H1 (cell line): ENCODE results near the gene BTG2. TPM values are rescaled to one million over a fixed set of nuclear protein-coding genes. Genes with fewer than 3 reads are reported as not detected.

Experiments used
- CTCF ChIA-PET: fragments of 300-600 bp; sonication (Branson Sonifier 250); formaldehyde crosslinking; loops from one replicate; lab custom pipeline; 2021; ENCODE audit not compliant: partially characterized antibody; lab: Charles Lee
- POLR2A ChIA-PET: fragments of 300-600 bp; sonication (Branson Sonifier 250); formaldehyde crosslinking; loops from one replicate; lab custom pipeline; 2021; ENCODE audit warnings: inconsistent platforms; ENCODE audit not compliant: partially characterized antibody; lab: Charles Lee
- DNase-seq, 2 experiments: peaks; one replicate each; pipeline versions ENCODE4 v3.0.0 to v3.0.0-alpha.2; 2010 to 2022; ENCODE audit warnings: low spot score in 2 of 2, low read depth in 1 of 2, mixed read lengths in 1 of 2
- FAIRE-seq: peaks from 2 replicates; lab custom pipeline; 2011; peaks lifted over from hg19 to GRCh38; lab: Jason Lieb, UNC
- H2AFZ ChIP-seq: 2 replicates; pipeline ENCODE4 v1.8.1; 2012; ENCODE audit warnings: low read length, inconsistent platforms
- H2AK5ac ChIP-seq: 2 replicates; pipeline ENCODE4 v1.6.1; 2013; ENCODE audit warnings: low read depth, low read length
- H2BK120ac ChIP-seq: replicated peaks from 2 replicates; pipeline ENCODE3; 2013; ENCODE audit warnings: low read depth, low read length, inconsistent platforms
- H2BK12ac ChIP-seq: 2 replicates; pipeline ENCODE4 v1.6.1; 2013; ENCODE audit warnings: low read depth, low read length
- H2BK15ac ChIP-seq: 2 replicates; pipeline ENCODE4 v1.6.1; 2013; ENCODE audit warnings: low read length
- H2BK20ac ChIP-seq: 2 replicates; pipeline ENCODE4 v1.6.1; 2013; ENCODE audit warnings: low read length
- H2BK5ac ChIP-seq: 2 replicates; pipeline ENCODE4 v1.6.1; 2013; ENCODE audit warnings: low read depth, low read length
- H3K14ac ChIP-seq: 2 replicates; pipeline ENCODE4 v1.6.1; 2013; ENCODE audit warnings: inconsistent platforms; ENCODE audit not compliant: insufficient read length
- H3K18ac ChIP-seq: 2 replicates; pipeline ENCODE4 v1.6.1; 2013; ENCODE audit warnings: low read length; ENCODE audit errors: extremely low read depth
- H3K23ac ChIP-seq: 2 replicates; pipeline ENCODE4 v1.6.1; 2013; ENCODE audit warnings: inconsistent platforms; ENCODE audit not compliant: insufficient read length
- H3K23me2 ChIP-seq: 2 replicates; pipeline ENCODE4 v1.6.1; 2013; ENCODE audit warnings: low read depth, low read length
- H3K27ac ChIP-seq: 2 replicates; pipeline ENCODE4 v1.6.1; 2011; ENCODE audit warnings: low read depth, low read length, inconsistent platforms
- H3K27me3 ChIP-seq, 4 experiments: replicated peaks in 1 of 4; 1 replicate in 1 of 4; 2 replicates in 3 of 4; pipeline versions ENCODE4 v1.6.1 to v1.8.1; 2011 to 2013; ENCODE audit warnings: low read length in 3 of 4, mild to moderate bottlenecking in 3 of 4, inconsistent platforms in 2 of 4, mixed read lengths in 2 of 4, moderate library complexity in 1 of 4; ENCODE audit not compliant: control insufficient read depth in 3 of 4, insufficient read depth in 3 of 4; ENCODE audit errors: extremely low read depth in 1 of 4
- H3K36me3 ChIP-seq, 4 experiments: 2 replicates each; pipeline versions ENCODE4 v1.6.1 to v1.8.1; 2011 to 2013; ENCODE audit warnings: mild to moderate bottlenecking in 4 of 4, low read length in 3 of 4, moderate library complexity in 2 of 4, control low read depth in 1 of 4, inconsistent platforms in 1 of 4; ENCODE audit not compliant: insufficient read depth in 4 of 4, control insufficient read depth in 2 of 4
- H3K4ac ChIP-seq: replicated peaks from 2 replicates; pipeline ENCODE3; 2013; ENCODE audit warnings: low read length, low read depth, mixed read lengths, inconsistent platforms; ENCODE audit not compliant: insufficient read length
- H3K4me1 ChIP-seq, 4 experiments: replicated peaks in 1 of 4; 1 replicate in 1 of 4; 2 replicates in 3 of 4; pipeline versions ENCODE4 v1.6.1 to v1.8.1; 2011 to 2013; ENCODE audit warnings: low read length in 3 of 4, inconsistent platforms in 2 of 4, mixed read lengths in 1 of 4; ENCODE audit not compliant: insufficient read depth in 4 of 4, control insufficient read depth in 3 of 4
- H3K4me2 ChIP-seq, 2 experiments: 2 replicates each; pipeline versions ENCODE4 v1.6.1 to v1.8.1; 2011 to 2013; ENCODE audit warnings: low read depth in 2 of 2, low read length in 2 of 2, control low read depth in 1 of 2, inconsistent platforms in 1 of 2, mild to moderate bottlenecking in 1 of 2; ENCODE audit not compliant: insufficient read depth in 1 of 2
- H3K4me3 ChIP-seq, 4 experiments: fragments of 200-600, 300-600 bp in 1 of 4; sonication (generic), shearing (Covaris generic), sonication (Bioruptor Twin) in 1 of 4; 2 replicates each; pipeline versions ENCODE4 v1.5.1 to v1.8.1; 2011 to 2016; ENCODE audit warnings: low read length in 4 of 4, low read depth in 3 of 4, control low read depth in 2 of 4, inconsistent platforms in 2 of 4, mild to moderate bottlenecking in 2 of 4, mixed read lengths in 1 of 4, moderate library complexity in 1 of 4; ENCODE audit not compliant: insufficient read depth in 2 of 4; ENCODE audit errors: extremely low read depth in 1 of 4
- H3K56ac ChIP-seq: replicated peaks from 2 replicates; pipeline ENCODE3; 2013; ENCODE audit warnings: low read depth, mild to moderate bottlenecking, mixed read lengths, low read length, inconsistent platforms; ENCODE audit not compliant: insufficient read length
- H3K79me1 ChIP-seq: 2 replicates; pipeline ENCODE4 v1.6.1; 2013; ENCODE audit warnings: low read depth, low read length, control low read depth
- H3K79me2 ChIP-seq, 2 experiments: 2 replicates each; pipeline versions ENCODE4 v1.6.1 to v1.8.1; 2012 to 2013; ENCODE audit warnings: low read length in 2 of 2, mild to moderate bottlenecking in 2 of 2, inconsistent platforms in 1 of 2; ENCODE audit not compliant: insufficient read depth in 2 of 2, control insufficient read depth in 1 of 2
- H3K9ac ChIP-seq, 4 experiments: replicated peaks in 1 of 4; 1 replicate in 1 of 4; 2 replicates in 3 of 4; pipeline versions ENCODE4 v1.6.1 to v1.8.1; 2011 to 2013; ENCODE audit warnings: low read depth in 3 of 4, low read length in 3 of 4, control low read depth in 2 of 4, mild to moderate bottlenecking in 2 of 4, moderate library complexity in 2 of 4, inconsistent platforms in 1 of 4; ENCODE audit errors: extremely low read depth in 1 of 4
- H3K9me3 ChIP-seq, 2 experiments: 2 replicates each; pipeline versions ENCODE4 v1.6.1 to v1.8.1; 2012 to 2013; ENCODE audit warnings: mild to moderate bottlenecking in 2 of 2, moderate library complexity in 2 of 2, control low read depth in 1 of 2, inconsistent platforms in 1 of 2, low read depth in 1 of 2, low read length in 1 of 2, mixed read lengths in 1 of 2; ENCODE audit not compliant: insufficient read depth in 2 of 2
- H4K20me1 ChIP-seq, 2 experiments: replicated peaks in 1 of 2; 2 replicates each; pipeline versions ENCODE3 to v1.8.1; 2011 to 2013; ENCODE audit warnings: inconsistent platforms in 2 of 2, low read length in 2 of 2, mild to moderate bottlenecking in 1 of 2; ENCODE audit not compliant: insufficient read depth in 2 of 2, control insufficient read depth in 1 of 2
- H4K5ac ChIP-seq: 2 replicates; pipeline ENCODE4 v1.6.1; 2013; ENCODE audit warnings: low read length, low read depth, mixed read lengths, inconsistent platforms; ENCODE audit not compliant: insufficient read length
- H4K8ac ChIP-seq: 2 replicates; pipeline ENCODE4 v1.8.0; 2013; ENCODE audit warnings: mild to moderate bottlenecking, moderate library complexity, low read length, inconsistent platforms; ENCODE audit not compliant: insufficient read depth; ENCODE audit errors: extremely low read depth
- H4K91ac ChIP-seq: replicated peaks from 2 replicates; pipeline ENCODE3; 2013; ENCODE audit warnings: low read length, mixed read lengths, inconsistent platforms; ENCODE audit not compliant: insufficient read length
- CHD1 ChIP-seq: IDR thresholded peaks from 2 replicates; pipeline ENCODE4 v1.6.1; 2012; ENCODE audit warnings: low read depth, low read length, improper control_type of control experiment
- CHD2 ChIP-seq: IDR thresholded peaks from 2 replicates; pipeline ENCODE4 v1.6.1; 2012; ENCODE audit warnings: low read length, improper control_type of control experiment
- EP300 ChIP-seq, 2 experiments: IDR thresholded peaks; 1 replicate in 1 of 2; 2 replicates in 1 of 2; pipeline ENCODE4 v1.6.1; 2011 to 2012; ENCODE audit warnings: low read depth in 2 of 2, low read length in 2 of 2, mild to moderate bottlenecking in 2 of 2, borderline replicate concordance in 1 of 2, inconsistent platforms in 1 of 2, moderate library complexity in 1 of 2
- KDM5A ChIP-seq: fragments of 200-600 bp; IDR thresholded peaks from 2 replicates; pipeline ENCODE4 v1.7.1; 2012; ENCODE audit warnings: mild to moderate bottlenecking, low read length, inconsistent platforms, mixed read lengths
- PHF8 ChIP-seq: fragments of 200-600 bp; sonication (generic); conservative IDR thresholded peaks from 2 replicates; pipeline ENCODE4 v1.7.1; 2012; ENCODE audit warnings: low read depth, mild to moderate bottlenecking, inconsistent platforms, low read length, moderate library complexity
- RNF2 ChIP-seq: fragments of 200-900, 300-1000 bp; sonication (generic); IDR thresholded peaks from 2 replicates; pipeline ENCODE4 v1.7.1; 2016; ENCODE audit warnings: borderline replicate concordance, low read depth, mild to moderate bottlenecking, antibody characterized with exemption, low read length; ENCODE audit not compliant: poor library complexity, severe bottlenecking; ENCODE audit errors: missing control alignments
- SIN3A ChIP-seq, 2 experiments: IDR thresholded peaks in 1 of 2; conservative IDR thresholded peaks in 1 of 2; 2 replicates each; pipeline ENCODE4 v1.6.1; 2011 to 2012; ENCODE audit warnings: low read length in 2 of 2, improper control_type of control experiment in 1 of 2, low read depth in 1 of 2, mild to moderate bottlenecking in 1 of 2
- SIX5 ChIP-seq: IDR thresholded peaks from 2 replicates; pipeline ENCODE4 v1.6.1; 2011; ENCODE audit warnings: mild to moderate bottlenecking, low read depth, low read length
- WGBS, 2 experiments: shearing (Covaris generic) in 1 of 2; methylation state at CpG; one replicate each; pipeline versions ENCODE4 v1.1.6 to v1.1.7; 2013 to 2015; ENCODE audit warnings: low lambda C conversion rate in 2 of 2, mixed read lengths in 2 of 2, inconsistent platforms in 1 of 2, low coverage in 1 of 2, missing lambda C conversion rate in 1 of 2; ENCODE audit not compliant: insufficient replicate concordance in 2 of 2, insufficient coverage in 1 of 2, insufficient read length in 1 of 2; ENCODE audit errors: extremely low coverage in 1 of 2, missing lambda C conversion rate in 1 of 2; 5-methylcytosine and 5-hydroxymethylcytosine counted together
- polyA plus RNA-seq, 7 experiments: library from polyadenylated mRNA; depleted of rRNA in 3 of 7; stranded (reverse) in 5 of 7; unstranded in 2 of 7; fragments of >200 nt in 5 of 7; fragments of 200-250 nt in 2 of 7; gene quantifications; 1 replicate in 5 of 7; 2 replicates in 1 of 7; 4 replicates in 1 of 7; pipeline versions ENCODE4 v1.2.1 to v1.2.3, GENCODE V29; 2011 to 2013; ENCODE audit warnings: missing spikeins in 2 of 7, mixed read lengths in 2 of 7
- total RNA-seq: library from RNA; stranded (reverse); fragmentation: NEBNext Ultra II Directional; extraction: Animal tissue kit (Norgen Biotek cat#: 25700); gene quantifications from 2 replicates; pipeline ENCODE4 v1.2.1, GENCODE V29; 2021
- TF ChIP-seq, protein P1 (sequence below): IDR thresholded peaks from 2 replicates; pipeline ENCODE4 v1.6.1; 2012; ENCODE audit warnings: low read length, inconsistent platforms

BTG2 gene
- total and polyA plus RNA-seq, 2 of the 8 experiments (the other 6 are each of a cell fraction or from before 2014, with no cell fraction given) = 4.8 to 11.0 TPM

DNA sequence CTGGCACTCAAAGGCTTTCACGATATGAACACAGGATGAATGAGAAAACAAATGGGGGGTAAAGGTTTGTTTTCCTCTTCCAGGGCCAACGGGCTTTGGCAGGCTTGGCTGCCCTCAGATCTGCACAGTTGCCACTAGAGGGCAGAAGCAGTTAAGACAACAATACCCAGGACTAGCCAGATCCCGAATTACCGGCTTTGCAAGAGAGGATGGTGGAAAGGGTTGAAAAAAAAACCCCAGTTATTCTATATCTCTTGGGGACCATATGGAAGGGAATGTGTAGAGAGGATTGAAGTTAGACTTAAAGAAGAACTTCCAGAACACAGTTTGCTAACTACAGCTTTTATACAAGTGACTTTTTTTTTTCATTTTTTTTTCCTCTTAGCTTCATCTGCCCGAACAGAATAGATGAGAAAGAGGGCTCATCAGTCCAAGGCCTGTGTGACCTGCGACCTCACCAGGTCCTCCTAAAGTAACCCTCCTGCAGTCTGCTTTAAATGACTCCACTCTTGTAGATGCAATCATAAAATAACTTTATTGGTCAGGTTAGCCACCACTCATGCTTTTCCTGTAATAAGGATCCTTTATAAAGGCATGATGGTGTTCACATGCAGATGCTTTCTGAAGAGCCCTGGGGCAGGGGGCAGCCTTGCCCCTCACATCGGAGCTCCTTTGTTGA, 34.9 kb downstream of the BTG2 start:
- CTCF ChIA-PET = interaction anchor here (0.6 to 24.2 kb wide), 46 partner anchors 8 to 1185 kb away, joined by 3 to 785 read pairs (median 5); partner anchors contain the start of genes FMOD, OPTC and PRELP
- Histone ChIP-seq H2BK120ac (no peak overlapping the region), H3K56ac (no peak overlapping the region), H3K36me3 (no peaks in the 10 kb centered on the region), H3K14ac (no peak overlapping the region), H4K91ac (no peak overlapping the region), H3K4me1 (peaks cover 2 to 4% (median 3%) of the 10 kb centered on the region in 4 experiments; a peak in 5 of 7 replicates), H2BK15ac (no peak overlapping the region), H2BK12ac (0 out of 2 replicates have a peak overlapping the region, but pooled peaks have one; percentile 65), H2AK5ac (no peak overlapping the region), H2AFZ (no peak overlapping the region), H3K79me1 (no peaks in the 10 kb centered on the region), H3K4ac (no peak overlapping the region), H4K5ac (no peak overlapping the region), H4K20me1 (no peaks in the 10 kb centered on the region), H3K27ac (0 out of 2 replicates have a peak overlapping the region, but pooled peaks have one; percentile 13), H3K27me3 (peaks cover 0 to 3% (median 0%) of the 10 kb centered on the region in 4 experiments; a peak in 2 of 7 replicates), H3K79me2 (no peaks in the 10 kb centered on the region), H3K4me2 (no peak overlapping the region), H2BK5ac (no peak overlapping the region), H3K23ac (no peak overlapping the region), H3K23me2 (0 out of 2 replicates have a peak, but pooled peaks cover 2% of the 10 kb centered on the region), H3K18ac (no peak overlapping the region), H4K8ac (no peak overlapping the region), H2BK20ac (0 out of 2 replicates have a peak overlapping the region, but pooled peaks have one; percentile 5), H3K4me3 (no peak overlapping the region), H3K9ac (no peak overlapping the region), H3K9me3 (no peaks in the 10 kb centered on the region; a peak in 1 of 4 replicates)
- WGBS, 2 experiments = 31% methylated on average over 7 of the region's 7 CpGs; no CpG with 5 or more reads in 1 of the 2 experiments
- FAIRE-seq (peak; percentile 87), DNase-seq (no peak)
- POLR2A ChIA-PET = interaction anchor here (0.7 to 1.4 kb wide), 2 partner anchors 148 to 229 kb away, joined by 4 read pairs; no protein-coding TSS in a partner anchor
- TF ChIP-seq PHF8 (no peak), SIN3A (conservative IDR thresholded peaks at IDR 0.05 in 1 of 2, IDR thresholded peaks at IDR 0.05 in 1 of 2; ENCODE audit: low read depth in 1 of 2, low read length in 2 of 2) (0 out of 4 replicates have a peak, but pooled peaks of 1 of the 2 experiments have one; percentile 42), RNF2 (no peak), KDM5A (no peak), EP300 (IDR thresholded peaks at IDR 0.05; ENCODE audit: borderline replicate concordance in 1 of 2, low read depth in 2 of 2, low read length in 2 of 2) (no peak), CHD2 (no peak), CHD1 (no peak), SIX5 (no peak)
- TF ChIP-seq, protein P1, sequence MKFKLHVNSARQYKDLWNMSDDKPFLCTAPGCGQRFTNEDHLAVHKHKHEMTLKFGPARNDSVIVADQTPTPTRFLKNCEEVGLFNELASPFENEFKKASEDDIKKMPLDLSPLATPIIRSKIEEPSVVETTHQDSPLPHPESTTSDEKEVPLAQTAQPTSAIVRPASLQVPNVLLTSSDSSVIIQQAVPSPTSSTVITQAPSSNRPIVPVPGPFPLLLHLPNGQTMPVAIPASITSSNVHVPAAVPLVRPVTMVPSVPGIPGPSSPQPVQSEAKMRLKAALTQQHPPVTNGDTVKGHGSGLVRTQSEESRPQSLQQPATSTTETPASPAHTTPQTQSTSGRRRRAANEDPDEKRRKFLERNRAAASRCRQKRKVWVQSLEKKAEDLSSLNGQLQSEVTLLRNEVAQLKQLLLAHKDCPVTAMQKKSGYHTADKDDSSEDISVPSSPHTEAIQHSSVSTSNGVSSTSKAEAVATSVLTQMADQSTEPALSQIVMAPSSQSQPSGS = peak; percentile 27; the same call in 1 of the 2 replicates
